ENCODE data around the gene MCAT. TPM values are rescaled to one million over a fixed set of nuclear protein-coding genes. Genes with fewer than 3 reads are reported as not detected.

The MCAT gene
- polyA plus RNA-seq, 1 donor (not counting 4 experiments of a cell fraction or from before 2014, with no cell fraction given), result 13.9 TPM

GRCh38 chr22:43134553-43134952, 8.6 kb downstream of the MCAT start:
- Histone ChIP-seq H3K9me3 (ENCODE audit: control insufficient read depth, low read depth, low read length) (no peaks in the 10 kb centered on the region), H3K9me1 (ENCODE audit: control insufficient read depth, extremely low read depth, insufficient read depth, low read length) (no peaks in the 10 kb centered on the region), H3K79me2 (ENCODE audit: control insufficient read depth, insufficient read depth, low read length) (no peaks in the 10 kb centered on the region), H2AFZ (ENCODE audit: control insufficient read depth, low read length) (no peak overlapping the region), H3K27ac (ENCODE audit: control insufficient read depth, insufficient read depth, low read length) (no peak overlapping the region), H3K27me3 (ENCODE audit: control insufficient read depth, extremely low read depth, insufficient read depth, low read length) (no peaks in the 10 kb centered on the region), H3K4me1 (ENCODE audit: control insufficient read depth, extremely low read depth, insufficient read depth, low read length) (no peaks in the 10 kb centered on the region), H3K9ac (ENCODE audit: control insufficient read depth, extremely low read depth, insufficient read depth, low read length) (no peak overlapping the region), H4K20me1 (ENCODE audit: control insufficient read depth, extremely low read depth, insufficient read depth, low read length) (no peaks in the 10 kb centered on the region), H3K4me2 (ENCODE audit: control insufficient read depth, extremely low read depth, insufficient read depth, low read depth, low read length) (no peak overlapping the region), H3K36me3 (ENCODE audit: control insufficient read depth in 2 of 2, extremely low read depth in 1 of 2, insufficient read depth in 2 of 2, low read length in 2 of 2) (peaks cover 36 to 43% of the 10 kb centered on the region in 2 experiments), H3K4me3 (ENCODE audit: control insufficient read depth in 2 of 3, extremely low read depth in 1 of 3, insufficient read depth in 2 of 3, low read depth in 1 of 3, low read length in 3 of 3) (no peak overlapping the region)
- TF ChIP-seq EZH2 (IDR thresholded peaks at IDR 0.05; ENCODE audit: low read length), result no peak
- TF ChIP-seq, protein P1, sequence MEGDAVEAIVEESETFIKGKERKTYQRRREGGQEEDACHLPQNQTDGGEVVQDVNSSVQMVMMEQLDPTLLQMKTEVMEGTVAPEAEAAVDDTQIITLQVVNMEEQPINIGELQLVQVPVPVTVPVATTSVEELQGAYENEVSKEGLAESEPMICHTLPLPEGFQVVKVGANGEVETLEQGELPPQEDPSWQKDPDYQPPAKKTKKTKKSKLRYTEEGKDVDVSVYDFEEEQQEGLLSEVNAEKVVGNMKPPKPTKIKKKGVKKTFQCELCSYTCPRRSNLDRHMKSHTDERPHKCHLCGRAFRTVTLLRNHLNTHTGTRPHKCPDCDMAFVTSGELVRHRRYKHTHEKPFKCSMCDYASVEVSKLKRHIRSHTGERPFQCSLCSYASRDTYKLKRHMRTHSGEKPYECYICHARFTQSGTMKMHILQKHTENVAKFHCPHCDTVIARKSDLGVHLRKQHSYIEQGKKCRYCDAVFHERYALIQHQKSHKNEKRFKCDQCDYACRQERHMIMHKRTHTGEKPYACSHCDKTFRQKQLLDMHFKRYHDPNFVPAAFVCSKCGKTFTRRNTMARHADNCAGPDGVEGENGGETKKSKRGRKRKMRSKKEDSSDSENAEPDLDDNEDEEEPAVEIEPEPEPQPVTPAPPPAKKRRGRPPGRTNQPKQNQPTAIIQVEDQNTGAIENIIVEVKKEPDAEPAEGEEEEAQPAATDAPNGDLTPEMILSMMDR (optimal IDR thresholded peaks at IDR 0.05 in 1 of 3, IDR thresholded peaks at IDR 0.05 in 1 of 3, conservative IDR thresholded peaks at IDR 0.05 in 1 of 3; ENCODE audit: extremely low read depth in 1 of 3, insufficient read depth in 2 of 3, low read length in 3 of 3), result no peak
- no peak for FAIRE-seq
- DNase-seq (ENCODE audit: low read depth, low spot score), result no peak
- dilution Hi-C loops (cut with MboI; ENCODE audit: extremely low pct_ligation_motif_present, low sequenced_read_pairs), result no loop called here

GRCh38 chr22:43133401-43133800, 9.8 kb downstream of the MCAT start:
- H3K27me3 ChIP-seq (ENCODE audit: control insufficient read depth, extremely low read depth, insufficient read depth, low read length), result no peaks in the 10 kb centered on the region
- peaks cover 5% of the 10 kb centered on the region for H3K4me1 ChIP-seq (ENCODE audit: control insufficient read depth, extremely low read depth, insufficient read depth, low read length)
- H3K27ac ChIP-seq (ENCODE audit: control insufficient read depth, insufficient read depth, low read length), result no peak overlapping the region
- no peak overlapping the region for H3K4me3 ChIP-seq (ENCODE audit: control insufficient read depth in 2 of 3, extremely low read depth in 1 of 3, insufficient read depth in 2 of 3, low read depth in 1 of 3, low read length in 3 of 3)
- peaks cover 35 to 38% of the 10 kb centered on the region in 2 experiments for H3K36me3 ChIP-seq (ENCODE audit: control insufficient read depth in 2 of 2, extremely low read depth in 1 of 2, insufficient read depth in 2 of 2, low read length in 2 of 2)
- no peaks in the 10 kb centered on the region for H3K9me1 ChIP-seq (ENCODE audit: control insufficient read depth, extremely low read depth, insufficient read depth, low read length)
- H4K20me1 ChIP-seq (ENCODE audit: control insufficient read depth, extremely low read depth, insufficient read depth, low read length), result no peaks in the 10 kb centered on the region
- no peak overlapping the region for H2AFZ ChIP-seq (ENCODE audit: control insufficient read depth, low read length)
- no peaks in the 10 kb centered on the region for H3K79me2 ChIP-seq (ENCODE audit: control insufficient read depth, insufficient read depth, low read length)
- H3K9me3 ChIP-seq (ENCODE audit: control insufficient read depth, low read depth, low read length), result no peaks in the 10 kb centered on the region
- no peak for TF ChIP-seq EZH2 (IDR thresholded peaks at IDR 0.05; ENCODE audit: low read length)
- TF ChIP-seq, protein P1 (optimal IDR thresholded peaks at IDR 0.05 in 1 of 3, IDR thresholded peaks at IDR 0.05 in 1 of 3, conservative IDR thresholded peaks at IDR 0.05 in 1 of 3; ENCODE audit: extremely low read depth in 1 of 3, insufficient read depth in 2 of 3, low read length in 3 of 3), result no peak
- FAIRE-seq, result no peak
- H3K4me2 ChIP-seq (ENCODE audit: control insufficient read depth, extremely low read depth, insufficient read depth, low read depth, low read length), result no peak overlapping the region
- no peak for DNase-seq (ENCODE audit: low read depth, low spot score)
- dilution Hi-C loops (cut with MboI; ENCODE audit: extremely low pct_ligation_motif_present, low sequenced_read_pairs), result no loop called here
- H3K9ac ChIP-seq (ENCODE audit: control insufficient read depth, extremely low read depth, insufficient read depth, low read length), result no peak overlapping the region
